PC-3 (cell line): Measurements from ENCODE around the gene C22orf23. TPM values are rescaled to one million over a fixed set of nuclear protein-coding genes. Genes with fewer than 3 reads are reported as not detected.
A peak's percentile ranks its signal among the peaks of the same experiment; 100 is the strongest.

Experiments
- ATAC-seq: fragments of 200-7000 bp; cut with Tn5 transposase; 2 replicates; pipeline ENCODE4 v1.9.1; 2020; ENCODE audit warnings: mild to moderate bottlenecking, moderate library complexity
- BruUV-seq: library from RNA; stranded (reverse); fragments of 400-500 nt; replicated peaks from 2 replicates; lab custom pipeline; 2021; lab: Mats Ljungman, UMichigan
- CTCF ChIA-PET: fragments of 300-600 bp; sonication (Branson Sonifier 250); formaldehyde crosslinking; loops from one replicate; lab custom pipeline; 2022; ENCODE audit warnings: antibody characterized with exemption; lab: Charles Lee
- POLR2A ChIA-PET: fragments of 300-600 bp; sonication (Branson Sonifier 250); formaldehyde crosslinking; loops from one replicate; lab custom pipeline; 2022; ENCODE audit warnings: antibody characterized with exemption; ENCODE audit not compliant: unreplicated experiment; lab: Charles Lee
- DNase-seq: peaks from one replicate; pipeline ENCODE4 v3.0.0-alpha.2; 2015
- H2AFZ ChIP-seq: fragments of 300-600 bp; sonication (generic); 2 replicates; pipeline ENCODE4 v1.6.0; 2016; ENCODE audit warnings: antibody characterized with exemption, low read length
- H3F3A ChIP-seq: fragments of 300-600 bp; sonication (generic); one replicate; pipeline ENCODE4 v1.6.0; 2017; ENCODE audit warnings: antibody characterized with exemption, low read length, control low read depth, mild to moderate bottlenecking; ENCODE audit not compliant: unreplicated experiment
- H3K27ac ChIP-seq: fragments of 300-600 bp; sonication (generic); 2 replicates; pipeline ENCODE4 v1.5.1; 2016; ENCODE audit warnings: mild to moderate bottlenecking, low read length
- H3K27me3 ChIP-seq: fragments of 300-600 bp; sonication (generic); 2 replicates; pipeline ENCODE4 v1.6.1; 2016; ENCODE audit warnings: low read length, mixed read lengths
- H3K36me3 ChIP-seq: fragments of 300-600 bp; sonication (generic); 2 replicates; pipeline ENCODE4 v1.6.1; 2016; ENCODE audit warnings: low read depth, mixed run types, low read length, mixed read lengths
- H3K4me1 ChIP-seq: fragments of 300-600 bp; sonication (generic); 2 replicates; pipeline ENCODE4 v1.5.1; 2016; ENCODE audit warnings: low read length; ENCODE audit not compliant: insufficient read depth
- H3K4me2 ChIP-seq: fragments of 300-600 bp; sonication (generic); 2 replicates; pipeline ENCODE4 v1.6.0; 2016; ENCODE audit warnings: low read length
- H3K4me3 ChIP-seq: fragments of 300-600 bp; sonication (generic); 2 replicates; pipeline ENCODE4 v1.5.1; 2016; ENCODE audit warnings: mild to moderate bottlenecking, low read length, mixed read lengths
- H3K79me2 ChIP-seq: fragments of 300-600 bp; sonication (generic); 2 replicates; pipeline ENCODE4 v1.6.1; 2017; ENCODE audit warnings: low read length, mixed read lengths
- H3K9ac ChIP-seq: fragments of 300-600 bp; sonication (generic); 2 replicates; pipeline ENCODE4 v1.6.0; 2016; ENCODE audit warnings: mild to moderate bottlenecking, low read length
- H3K9me2 ChIP-seq: fragments of 300-600 bp; sonication (generic); replicated peaks from 2 replicates; pipeline ENCODE4 v1.6.1; 2016; ENCODE audit warnings: mixed run types, low read length, mixed read lengths
- H3K9me3 ChIP-seq: fragments of 300-600 bp; sonication (generic); 2 replicates; pipeline ENCODE4 v1.6.1; 2016; ENCODE audit warnings: low read length, mixed read lengths
- H4K20me1 ChIP-seq: fragments of 300-600 bp; sonication (generic); 2 replicates; pipeline ENCODE4 v1.6.1; 2016; ENCODE audit warnings: low read length, mixed read lengths
- CTCF ChIP-seq: fragments of 300-600 bp; sonication (generic); conservative IDR thresholded peaks from 2 replicates; pipeline ENCODE4 v1.5.1; 2017; ENCODE audit warnings: antibody characterized with exemption, low read depth, mild to moderate bottlenecking, low read length
- EZH2 ChIP-seq: fragments of 300-600 bp; sonication (generic); IDR thresholded peaks from one replicate; pipeline ENCODE4 v1.6.1; 2017; ENCODE audit warnings: antibody characterized with exemption, mild to moderate bottlenecking, low read length; ENCODE audit not compliant: unreplicated experiment
- EZH2phosphoT487 ChIP-seq: fragments of 300-600 bp; sonication (generic); IDR thresholded peaks from 2 replicates; pipeline ENCODE4 v1.6.1; 2018; ENCODE audit warnings: mild to moderate bottlenecking, antibody characterized with exemption, low read length, borderline replicate concordance
- intact Hi-C: fragments of 100-400 bp; cut with micrococcal nuclease; formaldehyde crosslinking; loops from 2 replicates; pipeline ENCODE4 v1.9.0; 2023
- total RNA-seq: library from RNA; depleted of rRNA; stranded (reverse); fragments of >200 nt; gene quantifications from 2 replicates; pipeline ENCODE4 v1.2.3, GENCODE V29; 2014

Gene C22orf23
- total RNA-seq, 1 experiment from 2014 or later = 0.69 TPM

- Histone ChIP-seq H3K9ac (no peak overlapping the region), H3K27ac (peak overlapping the region; percentile 85), H3K27me3 (no peaks in the 10 kb centered on the region), H4K20me1 (no peaks in the 10 kb centered on the region), H3K4me2 (peak overlapping the region; percentile 53), H3K4me1 (peaks cover 34% of the 10 kb centered on the region), H3F3A (no peaks in the 10 kb centered on the region), H3K36me3 (no peaks in the 10 kb centered on the region; the same call in 1 of the 2 replicates), H3K79me2 (no peaks in the 10 kb centered on the region), H3K9me3 (no peaks in the 10 kb centered on the region), H2AFZ (no peak overlapping the region), H3K4me3 (no peak overlapping the region; the same call in 1 of the 2 replicates), H3K9me2 (no peaks in the 10 kb centered on the region)
- TF ChIP-seq EZH2phosphoT487 (no peak), EZH2 (no peak), CTCF (no peak)
- ATAC-seq (peak; percentile 71), DNase-seq (peak; percentile 88)
- intact Hi-C loops = no loop called here
- BruUV-seq = no TSS peak
- POLR2A ChIA-PET = interaction anchor here (0.6 to 0.7 kb wide), 3 partner anchors 10 to 58 kb away, joined by 3 to 11 read pairs (median 4); partner anchors contain the start of gene MICALL1
- CTCF ChIA-PET = interaction anchor here (0.5 kb wide), 1 partner anchor 288 kb away, joined by 6 read pairs; the partner anchor contains the start of gene GGA1
Measured at GRCh38 chr22:37896181-37896592, 57.2 kb downstream of the C22orf23 start.

- H3K27ac ChIP-seq = peak overlapping the region; percentile 78
- CTCF ChIA-PET = no interaction called here
- no TSS peak for BruUV-seq
Measured at GRCh38 chr22:37894939-37895670, 58.3 kb downstream of the C22orf23 start.

More at GRCh38 chr22:37894939-37895670, 58.3 kb downstream of the C22orf23 start:
- Histone ChIP-seq H3K9me3 (no peaks in the 10 kb centered on the region), H3K36me3 (peaks cover 2% of the 10 kb centered on the region; the same call in 1 of the 2 replicates), H3K9me2 (no peaks in the 10 kb centered on the region), H4K20me1 (no peaks in the 10 kb centered on the region), H3K4me1 (peaks cover 34% of the 10 kb centered on the region), H3K4me2 (peak overlapping the region; percentile 59), H3F3A (no peaks in the 10 kb centered on the region), H3K9ac (no peak overlapping the region), H3K79me2 (no peaks in the 10 kb centered on the region), H2AFZ (no peak overlapping the region), H3K27me3 (no peaks in the 10 kb centered on the region), H3K4me3 (no peak overlapping the region)
- TF ChIP-seq CTCF (no peak), EZH2 (no peak), EZH2phosphoT487 (no peak)
- ATAC-seq (peak; percentile 32), DNase-seq (peak; percentile 57)
- intact Hi-C loops = no loop called here
- POLR2A ChIA-PET = no interaction called here
